HG02588 (cell line): Measurements from ENCODE around the gene EIF2S3.

Experiments used
- ATAC-seq: cut with Tn5 transposase; IDR thresholded peaks from one replicate; pipeline ENCODE4 v1.9.1; 2021; ENCODE audit warnings: mild to moderate bottlenecking, moderate library complexity; ENCODE audit not compliant: unreplicated experiment

Gene EIF2S3

GRCh38 chrX:24125028-24125612, 70.4 kb downstream of the EIF2S3 start:
- ATAC-seq = no peak
